GM19099 (cell line): ENCODE measurements around the gene VILL.

Experiments used
- POLR2A ChIP-seq: IDR thresholded peaks from 3 replicates; pipeline ENCODE4 v1.6.1; 2011; ENCODE audit warnings: low read depth; ENCODE audit not compliant: insufficient read length; ENCODE audit errors: extremely low read depth

VILL gene

DNA sequence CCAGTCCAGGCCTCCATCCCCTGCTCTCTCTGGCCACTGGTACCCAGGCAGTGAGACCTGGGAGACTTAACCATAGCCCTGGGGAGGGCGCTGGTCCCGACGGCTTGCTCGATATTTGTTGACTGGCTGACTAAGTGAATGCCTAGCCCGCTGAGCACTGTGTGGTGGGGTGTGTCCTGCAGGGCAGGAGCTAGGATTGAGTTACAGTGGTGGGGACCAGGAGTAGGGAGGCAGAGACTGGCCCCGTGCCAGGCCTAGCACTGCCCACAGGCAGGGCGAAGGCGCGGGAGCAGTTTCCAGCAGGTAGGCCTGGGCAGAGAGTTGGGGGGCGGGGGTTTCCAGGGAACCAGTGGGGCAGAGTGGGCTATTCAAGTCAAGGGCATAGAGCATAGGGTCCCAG, at the start of gene VILL:
Gene VILL (plus strand): TSS at position 260 of the 400 bp plus-strand sequence. CDS start 2,887 bp downstream, outside the sequence.
- TF ChIP-seq POLR2A, result no peak

GRCh38 chr3:37941608-37942508, 48.7 kb upstream of the VILL start:
- no peak for TF ChIP-seq POLR2A

GRCh38 chr3:37942646-37943045, 47.9 kb upstream of the VILL start:
- no peak for TF ChIP-seq POLR2A

DNA sequence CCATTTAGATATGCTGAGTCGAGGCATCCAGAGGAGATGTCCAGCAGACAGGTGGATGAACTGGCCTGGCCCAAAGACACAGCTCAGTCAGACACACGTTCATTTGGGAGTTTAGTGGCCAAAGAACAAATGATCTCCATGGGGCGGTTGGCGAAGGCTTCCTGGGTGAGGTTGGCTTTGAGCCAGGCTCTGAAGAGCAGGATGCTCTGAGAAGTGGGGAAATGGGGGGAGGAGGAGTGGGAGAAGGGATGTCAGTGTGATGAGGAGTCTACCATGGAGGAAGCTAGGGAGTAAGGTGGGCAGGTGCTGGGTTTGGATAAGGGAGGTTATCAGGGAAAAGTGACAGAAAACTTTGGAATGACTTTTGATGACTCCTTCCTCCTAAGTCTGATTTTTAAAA, 47.5 kb upstream of the VILL start:
- no peak for TF ChIP-seq POLR2A

GRCh38 chr3:37943631-37944314, 46.8 kb upstream of the VILL start:
- TF ChIP-seq POLR2A, result no peak

DNA sequence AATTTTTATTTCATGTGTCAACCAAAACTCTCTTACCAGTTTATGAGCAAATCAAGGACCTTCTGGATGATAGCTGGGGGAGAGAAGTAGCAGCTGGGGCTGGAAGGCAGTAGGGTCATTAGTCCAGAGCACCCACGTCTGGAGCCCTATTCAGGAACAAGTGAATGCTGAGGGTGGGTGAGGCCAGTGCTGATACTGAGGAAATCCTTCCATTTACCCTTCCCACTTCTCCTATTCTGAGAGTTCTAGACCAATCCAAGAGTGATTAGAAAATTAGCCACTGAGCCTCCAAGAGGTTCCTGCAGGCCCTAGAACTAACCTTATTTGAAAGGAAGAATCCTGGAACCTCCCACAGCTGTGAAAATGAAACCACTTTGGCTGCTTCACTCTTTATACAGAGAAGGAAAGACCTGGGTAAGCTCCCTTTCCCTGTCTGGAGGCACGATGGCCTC, 46.2 kb upstream of the VILL start:
- TF ChIP-seq POLR2A, result no peak

GRCh38 chr3:37945156-37945806, 45.3 kb upstream of the VILL start:
- no peak for TF ChIP-seq POLR2A

DNA sequence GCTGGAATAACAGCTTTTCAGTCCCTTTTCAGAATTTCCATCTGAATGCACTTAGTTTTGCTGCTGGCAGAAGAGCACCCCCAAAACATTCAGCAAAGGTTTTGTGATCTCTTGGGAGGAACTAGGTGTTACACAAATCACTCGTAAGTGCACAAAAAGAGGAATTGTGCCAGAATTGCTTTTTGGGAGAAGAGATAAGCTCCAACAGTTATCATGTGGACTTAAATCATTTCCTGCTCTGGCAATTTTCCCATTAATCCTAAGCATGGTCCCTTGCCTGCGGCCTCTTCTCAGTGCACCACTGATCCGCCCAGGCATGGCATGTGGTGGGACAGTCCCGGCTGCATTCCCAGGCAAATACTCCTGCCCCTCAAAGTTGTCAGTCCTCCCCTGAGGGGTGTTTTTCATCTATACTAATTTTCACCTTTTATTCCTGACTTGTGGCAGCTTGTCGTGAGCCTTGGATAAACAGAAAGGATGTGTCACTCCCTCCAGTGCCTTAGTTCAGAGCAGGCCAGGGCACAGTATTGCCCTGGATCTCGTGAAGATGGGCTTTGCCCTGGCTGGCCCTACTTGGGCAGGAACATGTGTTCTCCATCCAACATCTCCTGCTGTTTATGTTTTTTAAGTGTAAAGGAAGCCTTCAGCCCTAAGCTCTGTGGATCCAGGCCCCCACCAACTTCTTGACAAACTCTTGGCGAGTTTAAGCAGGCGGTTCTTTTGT, 44.6 kb upstream of the VILL start:
- no peak for TF ChIP-seq POLR2A

DNA sequence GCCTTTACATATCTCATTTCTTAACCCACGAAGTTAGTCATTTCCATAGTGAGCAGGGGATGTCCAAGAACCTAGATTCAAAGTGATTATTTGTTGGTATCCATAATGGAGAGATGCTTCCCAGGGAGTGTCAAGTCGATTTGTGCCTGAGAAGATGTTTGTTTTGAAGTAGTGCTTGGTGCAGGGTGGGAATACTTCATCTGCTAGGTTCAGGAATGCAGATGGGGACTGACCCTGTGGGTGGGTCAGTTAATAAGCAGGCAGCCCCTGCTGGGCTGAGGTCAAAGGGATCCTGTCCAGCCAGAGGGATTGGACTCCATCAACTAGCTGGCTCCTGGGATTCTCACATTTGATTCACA, 44.1 kb upstream of the VILL start:
- no peak for TF ChIP-seq POLR2A

GRCh38 chr3:37949866-37950265, 40.7 kb upstream of the VILL start:
- TF ChIP-seq POLR2A, result no peak

DNA sequence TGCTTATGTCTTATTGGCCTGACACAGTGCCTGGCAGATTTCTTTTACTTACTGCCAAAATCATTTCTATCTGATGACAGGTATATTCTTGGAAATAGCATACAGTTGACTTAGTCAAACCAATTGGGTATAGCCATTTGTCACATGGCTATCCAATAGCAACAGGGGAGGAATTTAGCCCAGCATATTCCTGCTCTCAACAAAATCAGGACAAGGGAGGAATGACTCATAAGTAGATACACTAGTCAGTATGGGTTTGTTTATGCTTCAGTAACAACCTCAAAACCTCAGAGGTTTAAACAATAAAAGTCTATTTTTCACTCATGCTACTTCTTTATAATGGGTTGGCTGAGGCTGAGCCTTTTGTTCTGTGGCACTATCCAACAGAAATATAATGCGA, 38.0 kb upstream of the VILL start:
- no peak for TF ChIP-seq POLR2A

- no peak for TF ChIP-seq POLR2A
Observed at GRCh38 chr3:37953226-37953625, 37.4 kb upstream of the VILL start.

DNA sequence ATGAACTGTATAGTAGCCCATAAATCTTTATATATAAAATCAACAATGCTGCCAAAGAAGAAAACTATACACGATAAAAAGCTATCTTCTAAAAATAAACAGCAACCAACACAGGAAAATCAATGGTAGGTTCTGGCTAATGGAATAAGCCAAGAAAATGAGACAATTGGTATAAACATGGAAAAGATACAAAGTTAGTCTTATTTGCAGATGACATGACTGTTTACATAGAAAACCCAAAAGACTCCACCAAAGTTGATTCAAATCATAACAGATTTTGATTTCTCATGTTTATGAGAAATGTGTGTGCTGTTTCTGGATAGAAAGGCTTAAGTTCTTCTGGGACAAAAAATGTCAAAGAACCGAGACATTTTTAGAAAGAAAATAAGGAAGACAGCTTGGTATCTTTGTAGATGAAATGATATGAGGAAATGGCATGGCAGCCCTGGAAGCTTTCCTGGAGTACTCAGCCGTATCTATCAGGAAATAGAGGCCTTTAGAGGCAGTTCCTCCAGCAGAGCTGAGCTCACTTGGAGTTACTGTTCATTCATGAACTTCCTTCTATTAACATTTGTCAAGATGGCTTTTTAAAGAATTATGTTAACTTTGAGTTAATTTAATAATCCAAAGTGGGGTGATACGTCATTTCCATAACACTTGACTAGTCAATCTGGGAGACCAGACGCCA, 36.7 kb upstream of the VILL start:
- TF ChIP-seq POLR2A, result no peak

GRCh38 chr3:37954881-37955280, 35.7 kb upstream of the VILL start:
- no peak for TF ChIP-seq POLR2A
